ENCODE data around the gene RANBP9. TPM values are rescaled to one million over a fixed set of nuclear protein-coding genes. Genes with fewer than 3 reads are reported as not detected.

RANBP9 gene
- total and polyA plus RNA-seq, 2 of the 13 experiments (the other 11 are each of a cell fraction or from before 2014, with no cell fraction given), result 26.6 to 30.6 TPM

- no peak for TF ChIP-seq ZNF687 (CRISPR knock-in tag; IDR thresholded peaks at IDR 0.05)
- no peak; the same call in 1 of the 2 replicates for TF ChIP-seq ARID3A (IDR thresholded peaks at IDR 0.05; ENCODE audit: low read depth, low read length)
- TF ChIP-seq ZFX (CRISPR knock-in tag; IDR thresholded peaks at IDR 0.05; ENCODE audit: low read depth), result no peak
- no peak; the same call in 1 of the 2 replicates for TF ChIP-seq DNMT3B (CRISPR knock-in tag; conservative IDR thresholded peaks at IDR 0.05)
- 0 out of 2 replicates have a peak, but pooled peaks have one; percentile 8 for TF ChIP-seq ZNF20 (CRISPR knock-in tag; IDR thresholded peaks at IDR 0.05)
- TF ChIP-seq CHD2 (IDR thresholded peaks at IDR 0.05; ENCODE audit: low read depth, low read length), result no peak
- TF ChIP-seq PRPF4 (IDR thresholded peaks at IDR 0.05; ENCODE audit: low read depth, low read length, poor library complexity, severe bottlenecking), result no peak
- no peak for TF ChIP-seq SMYD3 (CRISPR knock-in tag; IDR thresholded peaks at IDR 0.05)
- TF ChIP-seq HNF1A (IDR thresholded peaks at IDR 0.05; ENCODE audit: low read depth), result no peak
- TF ChIP-seq HNF1A (CRISPR knock-in tag; IDR thresholded peaks at IDR 0.05; ENCODE audit: borderline replicate concordance), result no peak
- no peak for TF ChIP-seq GATA4 (IDR thresholded peaks at IDR 0.05; ENCODE audit: borderline replicate concordance, low read depth)
- TF ChIP-seq GLI4 (CRISPR knock-in tag; IDR thresholded peaks at IDR 0.05; ENCODE audit: borderline replicate concordance), result no peak; the same call in 1 of the 2 replicates
- no peak for TF ChIP-seq ZNF468 (CRISPR knock-in tag; IDR thresholded peaks at IDR 0.05)
- 0 out of 2 replicates have a peak, but pooled peaks have one; percentile 19 for TF ChIP-seq FOSL1 (CRISPR knock-in tag; IDR thresholded peaks at IDR 0.05; ENCODE audit: borderline replicate concordance)
- TF ChIP-seq HOXA3 (CRISPR knock-in tag; IDR thresholded peaks at IDR 0.05), result no peak
- TF ChIP-seq NR3C1 (CRISPR knock-in tag; IDR thresholded peaks at IDR 0.05), result no peak
- no peak; the same call in 1 of the 2 replicates for TF ChIP-seq ZNF263 (CRISPR knock-in tag; IDR thresholded peaks at IDR 0.05)
- 0 out of 2 replicates have a peak, but pooled peaks have one; percentile 82 for TF ChIP-seq HES4 (CRISPR knock-in tag; IDR thresholded peaks at IDR 0.05; ENCODE audit: borderline replicate concordance)
Measured at GRCh38 chr6:13614126-13614925, 97.3 kb downstream of the RANBP9 start (continued).
